Stimulated activated CD8-positive, alpha-beta memory T cell treated with anti-CD3 and anti-CD28 coated beads, Interleukin-7, amount 100 ng/mL, for 48 hours (primary cell): ENCODE data around the gene ASB6.
"Not testable (repeated sequence)": the region's sequence is repeated elsewhere in the genome, so short reads cannot be mapped to it uniquely, and the experiment has no call there.

Source experiments
- DNase-seq, 2 donors: peaks; one replicate each; pipeline ENCODE4 v3.0.0-alpha.2; 2020; ENCODE audit warnings: low read depth in 1 of 2; ENCODE audit errors: extremely low read depth in 1 of 2

ASB6 gene

GRCh38 chr9:129609486-129610212, 32.3 kb downstream of the ASB6 start:
- no peak for DNase-seq

- DNase-seq: no peak
These were observed 33.1 kb downstream of the ASB6 start for GRCh38 chr9:129608561-129609481.

GRCh38 chr9:129607027-129607387, 34.9 kb downstream of the ASB6 start:
- DNase-seq: no peak

GRCh38 chr9:129606161-129607026, 35.6 kb downstream of the ASB6 start:
- no peak for DNase-seq

- DNase-seq: no peak
These were observed 37.2 kb downstream of the ASB6 start for GRCh38 chr9:129604766-129605163.

DNA sequence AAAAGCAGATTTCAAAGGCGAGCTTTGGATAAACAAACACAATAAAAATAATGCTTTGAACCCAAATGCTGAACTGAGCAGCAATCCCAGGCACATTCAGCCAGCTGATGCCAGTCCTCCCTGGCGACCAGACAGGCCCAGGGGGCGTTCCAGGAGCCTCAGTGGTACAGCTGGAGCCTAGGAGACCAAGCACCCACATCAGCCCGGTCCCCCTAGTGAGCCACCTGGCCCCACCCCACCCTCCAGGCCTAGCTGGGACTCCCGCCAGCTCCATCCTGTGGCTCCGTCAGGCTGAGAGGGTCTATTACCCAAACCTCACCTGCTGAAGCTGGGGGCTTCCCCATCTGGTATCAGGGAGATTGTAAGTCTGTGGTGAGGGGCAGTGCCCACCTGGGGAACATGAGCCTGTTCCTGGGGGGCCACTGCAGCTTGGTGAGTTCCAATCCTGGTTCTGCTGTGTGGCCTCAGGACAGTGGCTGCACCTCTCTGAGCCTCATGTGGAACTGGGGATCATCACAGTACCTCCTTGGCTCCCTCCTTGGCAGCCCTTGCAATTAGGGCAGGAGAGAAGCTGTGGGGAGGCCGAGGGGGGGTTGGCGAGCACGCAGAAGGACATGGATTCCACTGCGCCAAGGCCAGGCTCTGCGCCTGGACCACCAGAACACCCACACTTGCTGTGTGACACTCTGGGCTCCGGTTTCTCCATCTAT, 37.7 kb downstream of the ASB6 start:
- DNase-seq: no peak

DNA sequence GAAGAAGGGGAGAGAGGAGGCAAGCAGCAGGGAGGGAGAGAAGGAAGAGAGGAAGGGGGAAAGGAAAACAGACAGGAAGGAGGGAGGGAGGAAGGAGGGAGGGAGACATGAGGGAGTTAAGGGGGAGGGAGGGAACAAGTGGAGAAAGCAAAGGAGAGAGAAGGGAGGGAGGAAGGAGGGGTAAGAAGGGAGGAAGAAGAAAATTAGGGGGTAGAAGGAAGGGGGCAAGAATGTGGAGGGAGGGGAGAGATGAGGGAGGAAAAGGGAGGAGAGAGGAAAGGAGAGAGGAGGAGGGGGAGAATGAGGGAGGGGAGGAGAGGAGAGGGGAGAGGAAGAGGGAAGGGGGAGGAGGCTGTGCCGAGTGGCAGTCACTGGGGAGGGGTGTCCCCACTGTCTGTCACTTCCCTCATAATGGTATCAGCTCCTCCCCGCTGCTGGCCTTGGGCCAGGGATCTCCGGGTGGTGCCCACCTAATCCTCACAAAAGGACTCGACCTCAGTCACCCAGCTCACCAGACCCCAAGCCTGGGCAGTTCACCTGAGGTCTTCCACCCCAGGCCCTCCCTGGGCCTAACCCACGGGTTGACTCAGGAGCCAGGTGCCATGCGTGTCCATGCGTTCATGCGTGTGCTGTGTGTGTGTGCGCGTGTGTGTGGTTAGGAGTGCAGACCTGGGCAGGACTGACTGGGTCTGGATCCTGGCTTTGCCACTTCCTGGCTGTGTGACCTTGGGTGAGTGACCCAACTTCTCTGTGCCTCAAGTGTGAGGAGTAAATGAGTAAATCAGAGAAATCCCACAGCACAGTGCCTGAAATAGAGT, 39.1 kb downstream of the ASB6 start:
- no peak for DNase-seq

GRCh38 chr9:129601082-129601674, 40.8 kb downstream of the ASB6 start:
- no peak for DNase-seq

GRCh38 chr9:129598089-129598596, 43.8 kb downstream of the ASB6 start:
- DNase-seq: no peak

DNA sequence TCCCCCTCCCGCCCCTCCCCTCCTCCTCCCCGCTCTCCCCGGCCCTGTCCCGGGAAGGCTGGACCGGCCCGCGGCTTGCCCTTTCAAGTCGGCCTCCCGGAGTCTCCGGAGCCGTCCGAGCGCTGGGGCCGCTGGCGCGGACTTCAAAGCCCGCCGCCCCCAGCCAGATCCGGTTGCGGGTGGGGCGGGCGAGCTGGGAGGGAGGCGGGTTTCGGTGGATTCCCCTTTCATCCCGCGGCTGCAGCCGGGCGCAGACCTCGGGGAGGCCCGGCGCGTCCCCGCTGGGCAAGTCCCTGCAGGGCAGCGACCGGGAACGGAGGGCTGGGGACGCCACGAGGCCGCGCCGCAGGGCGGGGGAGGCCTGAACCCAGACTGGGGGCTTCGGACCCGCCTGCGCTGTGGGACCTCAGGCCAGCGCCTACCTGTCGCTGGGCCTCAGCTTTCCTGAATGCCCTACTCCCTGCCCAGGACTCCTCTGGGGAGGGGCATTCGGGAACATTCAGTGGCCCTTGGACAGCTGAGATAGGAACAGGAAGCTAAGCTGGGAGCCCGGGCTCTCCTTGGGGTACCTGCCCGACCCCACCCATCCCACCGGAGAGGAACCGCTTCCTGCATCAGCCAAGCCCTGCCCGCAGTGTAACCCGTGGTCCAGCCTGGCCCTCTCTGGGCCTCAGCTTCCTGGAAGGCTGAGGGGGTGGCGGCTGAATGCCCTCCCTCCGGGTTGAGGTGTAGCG, 44.4 kb downstream of the ASB6 start:
- no peak for DNase-seq

DNA sequence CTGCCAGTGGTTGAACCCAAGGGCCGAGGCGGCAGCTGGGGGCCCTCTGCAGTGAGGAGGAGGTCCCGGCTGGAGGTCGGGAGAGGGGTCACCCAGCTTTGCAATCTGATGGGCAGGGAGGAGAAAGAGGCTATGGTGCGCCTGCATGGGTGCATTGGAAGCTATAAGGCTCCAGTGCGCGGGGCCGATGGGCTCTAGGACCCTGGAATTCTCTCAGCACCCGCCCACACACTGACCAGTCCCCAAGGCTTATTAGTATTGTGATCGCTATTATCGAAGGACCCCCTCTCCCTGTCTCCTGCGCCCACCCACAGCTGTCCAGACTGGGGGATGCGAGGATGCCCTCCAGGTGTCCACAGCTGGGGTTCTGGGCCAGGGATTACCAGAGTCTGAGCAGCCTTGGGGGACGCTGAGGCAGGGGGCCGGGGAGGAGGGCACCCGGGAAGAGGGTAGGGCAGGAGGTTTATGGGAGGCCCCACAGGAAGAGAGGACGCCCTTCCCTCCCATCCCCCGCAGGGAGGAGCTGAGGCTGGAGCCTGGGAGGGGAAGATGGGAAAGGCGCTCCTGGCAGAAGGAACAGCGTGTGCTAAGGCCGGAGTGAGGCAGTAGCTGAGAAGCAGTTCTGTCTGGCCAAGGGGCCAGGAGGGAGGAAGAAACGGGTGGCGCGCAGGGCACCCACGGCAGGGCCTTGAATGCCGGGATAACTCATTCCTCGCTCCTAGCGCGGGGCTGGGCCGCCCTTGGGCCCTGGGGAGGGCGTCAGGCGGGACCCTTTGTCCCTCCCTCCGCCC, 45.2 kb downstream of the ASB6 start:
- no peak for DNase-seq

DNA sequence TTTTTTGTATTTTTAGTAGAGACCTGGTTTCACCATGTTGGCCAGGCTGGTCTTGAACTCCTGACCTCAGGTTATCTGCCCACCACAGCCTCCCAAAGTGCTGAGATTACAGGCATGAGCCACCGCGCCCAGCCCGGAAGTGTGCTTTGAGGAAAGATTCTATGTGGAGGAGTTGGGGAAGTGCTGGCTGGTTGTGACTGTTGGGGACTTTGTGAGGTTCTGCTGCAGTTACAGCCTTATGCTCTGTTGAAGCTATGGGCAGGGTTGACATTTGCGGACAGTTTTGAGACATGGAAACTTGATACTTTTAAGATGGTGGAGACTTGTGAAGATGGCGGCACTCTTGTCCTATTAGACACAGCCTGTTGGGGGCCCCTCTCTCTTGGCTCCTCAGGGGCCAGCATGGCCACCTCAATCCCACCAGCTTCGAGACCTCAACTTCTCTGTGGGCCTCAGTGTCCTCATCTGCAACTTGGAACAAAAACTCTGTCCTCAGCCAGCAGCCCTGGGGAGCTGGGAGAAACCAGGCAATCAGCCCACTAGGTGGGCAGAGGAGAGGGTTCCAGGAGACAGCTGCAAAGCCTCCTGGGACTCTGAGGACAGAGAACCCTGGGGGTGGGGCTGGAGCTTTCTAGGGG, 45.9 kb downstream of the ASB6 start:
- no peak for DNase-seq

GRCh38 chr9:129595311-129595741, 46.6 kb downstream of the ASB6 start:
- no peak for DNase-seq

DNA sequence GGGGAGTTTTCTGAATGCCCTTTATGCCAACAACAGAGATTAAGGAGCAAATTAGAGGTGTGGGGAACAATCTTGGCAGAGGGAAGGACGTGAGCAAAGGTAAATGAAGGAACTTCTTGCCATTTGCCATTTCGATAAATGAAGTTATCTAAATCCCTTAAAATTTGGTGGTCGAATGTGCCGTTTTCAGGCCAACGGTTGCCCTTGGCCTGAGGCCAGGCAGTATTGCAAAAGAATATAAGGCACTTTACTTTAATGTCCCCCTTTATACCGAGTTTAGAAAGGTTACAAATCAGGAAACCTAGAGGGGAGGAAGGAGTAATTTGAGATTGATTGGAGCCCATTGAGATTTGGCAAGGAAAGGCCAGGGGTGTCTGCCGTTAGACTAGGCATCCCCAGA, 47.3 kb downstream of the ASB6 start:
- no peak for DNase-seq

DNA sequence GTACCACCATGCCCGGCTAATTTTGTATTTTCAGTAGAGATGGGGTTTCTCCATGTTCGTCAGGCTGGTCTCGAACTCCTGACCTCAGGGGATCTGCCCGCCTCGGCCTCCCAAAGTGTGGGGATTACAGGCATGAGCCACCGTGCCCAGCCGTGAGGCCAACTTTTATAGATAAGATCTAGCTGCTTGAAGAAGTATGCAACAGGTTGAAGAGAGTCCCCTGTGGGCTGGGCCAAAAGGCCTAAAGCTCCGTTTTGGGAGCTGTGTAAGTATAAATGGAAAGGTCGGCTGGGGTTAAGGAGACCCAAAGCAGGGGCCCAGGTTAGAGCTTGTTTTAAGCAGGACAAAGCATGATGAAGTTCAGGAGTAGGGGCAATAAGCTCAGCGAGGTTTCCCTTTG, 49.2 kb downstream of the ASB6 start:
- DNase-seq: not testable (repeated sequence)

DNA sequence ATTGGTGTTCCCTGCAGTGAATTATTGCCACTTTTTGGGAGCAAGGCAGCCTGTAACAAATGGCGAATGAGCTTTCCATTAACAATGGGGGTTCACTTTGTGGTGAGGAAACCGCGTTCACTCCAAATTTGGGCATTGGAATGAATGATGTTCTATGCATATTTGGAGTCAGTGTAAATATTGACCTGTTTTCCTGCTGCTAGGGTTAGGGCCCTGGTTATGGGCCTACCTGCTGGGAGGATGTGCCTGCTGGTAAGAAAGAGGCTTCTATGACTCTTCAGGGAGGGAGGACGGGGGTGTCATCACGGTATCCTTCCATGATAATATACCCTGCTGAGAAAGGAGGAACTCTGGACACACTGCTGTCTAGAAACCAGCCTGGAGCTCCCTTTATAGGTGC, 50.0 kb downstream of the ASB6 start:
- no peak for DNase-seq

GRCh38 chr9:129590466-129590865, 51.5 kb downstream of the ASB6 start:
- DNase-seq: no peak
